ENCODE measurements around the gene TSG101. TPM values are rescaled to one million over a fixed set of nuclear protein-coding genes. Genes with fewer than 3 reads are reported as not detected.

Gene TSG101
- polyA plus RNA-seq, 1 donor (not counting 4 experiments of a cell fraction or from before 2014, with no cell fraction given), result 113 TPM

DNA sequence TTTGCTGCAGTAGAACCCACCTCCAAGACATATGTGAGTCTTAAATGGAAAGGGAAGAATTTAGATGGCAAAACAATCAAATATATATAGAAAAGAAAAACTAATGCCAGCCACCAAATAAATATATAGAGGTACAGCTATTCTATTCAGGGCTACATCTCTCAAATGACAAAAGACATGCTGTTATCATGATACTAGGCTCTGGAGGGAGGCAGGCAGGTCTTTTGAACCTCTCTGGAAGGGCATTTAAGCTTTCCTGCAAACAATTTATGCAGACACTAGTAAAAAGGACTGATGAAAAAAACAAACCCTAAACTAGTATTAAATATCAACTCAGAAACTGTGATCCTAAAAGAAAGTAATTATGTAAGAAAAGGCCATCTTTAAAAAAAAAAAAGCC is 37.4 kb upstream of the TSG101 start:
- no peaks in the 10 kb centered on the region for H3K4me1 ChIP-seq (ENCODE audit: control insufficient read depth, extremely low read depth, insufficient read depth, low read length)
- H3K4me2 ChIP-seq (ENCODE audit: control insufficient read depth, extremely low read depth, insufficient read depth, low read depth, low read length), result no peak overlapping the region
- no peak for DNase-seq (ENCODE audit: low read depth, low spot score)
- H2AFZ ChIP-seq (ENCODE audit: control insufficient read depth, low read length), result no peak overlapping the region
- H4K20me1 ChIP-seq (ENCODE audit: control insufficient read depth, extremely low read depth, insufficient read depth, low read length), result no peaks in the 10 kb centered on the region
- H3K9ac ChIP-seq (ENCODE audit: control insufficient read depth, extremely low read depth, insufficient read depth, low read length), result no peak overlapping the region
- dilution Hi-C loops (cut with MboI; ENCODE audit: extremely low pct_ligation_motif_present, low sequenced_read_pairs), result no loop called here
- no peaks in the 10 kb centered on the region for H3K79me2 ChIP-seq (ENCODE audit: control insufficient read depth, insufficient read depth, low read length)
- TF ChIP-seq, protein P1, sequence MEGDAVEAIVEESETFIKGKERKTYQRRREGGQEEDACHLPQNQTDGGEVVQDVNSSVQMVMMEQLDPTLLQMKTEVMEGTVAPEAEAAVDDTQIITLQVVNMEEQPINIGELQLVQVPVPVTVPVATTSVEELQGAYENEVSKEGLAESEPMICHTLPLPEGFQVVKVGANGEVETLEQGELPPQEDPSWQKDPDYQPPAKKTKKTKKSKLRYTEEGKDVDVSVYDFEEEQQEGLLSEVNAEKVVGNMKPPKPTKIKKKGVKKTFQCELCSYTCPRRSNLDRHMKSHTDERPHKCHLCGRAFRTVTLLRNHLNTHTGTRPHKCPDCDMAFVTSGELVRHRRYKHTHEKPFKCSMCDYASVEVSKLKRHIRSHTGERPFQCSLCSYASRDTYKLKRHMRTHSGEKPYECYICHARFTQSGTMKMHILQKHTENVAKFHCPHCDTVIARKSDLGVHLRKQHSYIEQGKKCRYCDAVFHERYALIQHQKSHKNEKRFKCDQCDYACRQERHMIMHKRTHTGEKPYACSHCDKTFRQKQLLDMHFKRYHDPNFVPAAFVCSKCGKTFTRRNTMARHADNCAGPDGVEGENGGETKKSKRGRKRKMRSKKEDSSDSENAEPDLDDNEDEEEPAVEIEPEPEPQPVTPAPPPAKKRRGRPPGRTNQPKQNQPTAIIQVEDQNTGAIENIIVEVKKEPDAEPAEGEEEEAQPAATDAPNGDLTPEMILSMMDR (optimal IDR thresholded peaks at IDR 0.05 in 1 of 3, IDR thresholded peaks at IDR 0.05 in 1 of 3, conservative IDR thresholded peaks at IDR 0.05 in 1 of 3; ENCODE audit: extremely low read depth in 1 of 3, insufficient read depth in 2 of 3, low read length in 3 of 3), result no peak
- no peak for TF ChIP-seq EZH2 (IDR thresholded peaks at IDR 0.05; ENCODE audit: low read length)
- no peak for FAIRE-seq
- H3K27me3 ChIP-seq (ENCODE audit: control insufficient read depth, extremely low read depth, insufficient read depth, low read length), result no peaks in the 10 kb centered on the region
- H3K9me1 ChIP-seq (ENCODE audit: control insufficient read depth, extremely low read depth, insufficient read depth, low read length), result no peaks in the 10 kb centered on the region
- H3K4me3 ChIP-seq (ENCODE audit: control insufficient read depth in 2 of 3, extremely low read depth in 1 of 3, insufficient read depth in 2 of 3, low read depth in 1 of 3, low read length in 3 of 3), result no peak overlapping the region
- H3K9me3 ChIP-seq (ENCODE audit: control insufficient read depth, low read depth, low read length), result no peaks in the 10 kb centered on the region
- H3K27ac ChIP-seq (ENCODE audit: control insufficient read depth, insufficient read depth, low read length), result no peak overlapping the region
- H3K36me3 ChIP-seq (ENCODE audit: control insufficient read depth in 2 of 2, extremely low read depth in 1 of 2, insufficient read depth in 2 of 2, low read length in 2 of 2), result peaks cover 5 to 7% of the 10 kb centered on the region in 2 experiments

DNA sequence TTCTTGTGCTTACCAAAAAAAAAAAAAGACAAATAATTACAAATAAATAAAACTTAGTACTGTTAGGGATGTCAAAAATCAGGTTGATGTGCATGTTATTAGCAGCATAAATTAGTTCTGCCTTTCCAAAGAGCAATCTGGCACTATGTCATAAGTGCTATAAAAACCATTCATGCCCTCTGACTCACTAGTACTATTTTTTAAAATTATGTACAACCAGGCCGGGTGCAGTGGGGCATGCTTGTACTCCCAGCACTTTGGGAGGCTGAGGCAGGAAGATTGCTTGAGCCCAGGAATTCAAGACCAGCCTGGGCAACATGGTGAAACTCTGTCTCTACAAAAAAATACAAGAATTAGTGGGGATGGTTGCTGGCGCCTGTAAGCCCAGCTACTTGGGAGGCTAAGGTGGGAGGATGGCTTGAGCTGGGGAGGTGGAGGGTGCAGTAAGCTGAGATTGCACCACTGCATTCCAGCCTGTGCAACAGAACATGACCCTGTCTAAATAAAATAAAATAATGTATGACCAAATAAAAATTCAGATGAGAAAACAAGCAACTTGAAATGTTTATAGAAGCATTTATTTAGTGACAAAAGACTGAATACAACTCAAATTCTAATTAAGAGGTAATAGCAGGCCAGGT is 36.5 kb upstream of the TSG101 start:
- H3K27me3 ChIP-seq (ENCODE audit: control insufficient read depth, extremely low read depth, insufficient read depth, low read length), result no peaks in the 10 kb centered on the region
- peaks cover 5 to 7% of the 10 kb centered on the region in 2 experiments for H3K36me3 ChIP-seq (ENCODE audit: control insufficient read depth in 2 of 2, extremely low read depth in 1 of 2, insufficient read depth in 2 of 2, low read length in 2 of 2)
- FAIRE-seq (no peak), DNase-seq (ENCODE audit: low read depth, low spot score) (no peak)
- H4K20me1 ChIP-seq (ENCODE audit: control insufficient read depth, extremely low read depth, insufficient read depth, low read length), result no peaks in the 10 kb centered on the region
- no peak overlapping the region for H3K9ac ChIP-seq (ENCODE audit: control insufficient read depth, extremely low read depth, insufficient read depth, low read length)
- H2AFZ ChIP-seq (ENCODE audit: control insufficient read depth, low read length), result no peak overlapping the region
- H3K79me2 ChIP-seq (ENCODE audit: control insufficient read depth, insufficient read depth, low read length), result no peaks in the 10 kb centered on the region
- no peak overlapping the region for H3K4me3 ChIP-seq (ENCODE audit: control insufficient read depth in 2 of 3, extremely low read depth in 1 of 3, insufficient read depth in 2 of 3, low read depth in 1 of 3, low read length in 3 of 3)
- no peak overlapping the region for H3K4me2 ChIP-seq (ENCODE audit: control insufficient read depth, extremely low read depth, insufficient read depth, low read depth, low read length)
- TF ChIP-seq, protein P1 (optimal IDR thresholded peaks at IDR 0.05 in 1 of 3, IDR thresholded peaks at IDR 0.05 in 1 of 3, conservative IDR thresholded peaks at IDR 0.05 in 1 of 3; ENCODE audit: extremely low read depth in 1 of 3, insufficient read depth in 2 of 3, low read length in 3 of 3), result no peak
- TF ChIP-seq EZH2 (IDR thresholded peaks at IDR 0.05; ENCODE audit: low read length), result no peak
- H3K9me3 ChIP-seq (ENCODE audit: control insufficient read depth, low read depth, low read length), result no peaks in the 10 kb centered on the region
- H3K27ac ChIP-seq (ENCODE audit: control insufficient read depth, insufficient read depth, low read length), result no peak overlapping the region
- H3K4me1 ChIP-seq (ENCODE audit: control insufficient read depth, extremely low read depth, insufficient read depth, low read length), result no peaks in the 10 kb centered on the region
- dilution Hi-C loops (cut with MboI; ENCODE audit: extremely low pct_ligation_motif_present, low sequenced_read_pairs), result no loop called here
- H3K9me1 ChIP-seq (ENCODE audit: control insufficient read depth, extremely low read depth, insufficient read depth, low read length), result no peaks in the 10 kb centered on the region

Measured in keratinocyte (primary cell).